Middle frontal gyrus (tissue), 1 donor: ENCODE data around the gene DBF4B.

ENCODE experiments used
- DNase-seq: peaks from one replicate; pipeline ENCODE4 v3.0.0-alpha.2; 2015; ENCODE audit warnings: low spot score; ENCODE audit errors: extremely low spot score

Gene DBF4B

DNA sequence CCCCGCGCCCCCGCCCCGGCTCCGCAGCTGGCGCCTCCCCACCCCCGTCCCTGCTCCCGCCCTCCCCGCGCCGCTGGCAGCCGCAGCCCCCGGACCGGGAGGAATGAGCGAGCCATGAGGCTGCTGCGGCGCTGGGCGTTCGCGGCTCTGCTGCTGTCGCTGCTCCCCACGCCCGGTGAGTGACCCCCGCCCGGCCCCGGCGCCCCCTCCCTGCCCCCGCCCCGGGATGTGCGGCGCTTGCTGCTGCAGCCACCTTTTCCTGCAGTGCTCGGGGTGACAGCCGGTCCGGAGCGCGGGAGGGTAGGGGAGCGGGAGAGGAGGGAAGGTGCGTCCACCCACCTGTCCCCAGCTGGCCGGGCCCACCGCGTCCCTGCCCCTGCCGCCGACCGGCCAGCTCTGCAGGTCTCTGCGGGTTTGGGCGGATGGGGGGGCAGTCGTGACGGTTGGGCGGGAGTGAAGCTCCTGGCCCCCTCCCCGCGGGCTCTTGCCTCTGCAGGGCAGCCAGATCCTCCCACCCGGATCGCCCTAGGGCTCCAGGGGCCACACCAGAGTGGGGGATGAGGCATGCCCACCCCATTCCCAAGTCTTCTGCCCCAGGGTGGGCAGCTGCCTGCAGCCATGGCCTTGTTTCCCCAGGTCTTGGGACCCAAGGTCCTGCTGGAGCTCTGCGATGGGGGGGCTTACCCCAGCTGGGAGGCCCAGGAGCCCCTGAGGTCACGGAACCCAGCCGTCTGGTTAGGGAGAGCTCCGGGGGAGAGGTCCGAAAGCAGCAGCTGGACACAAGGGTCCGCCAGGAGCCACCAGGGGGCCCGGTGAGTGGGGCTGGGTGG, 50.8 kb downstream of the DBF4B start:
- DNase-seq: no peak

- no peak for DNase-seq
These were observed 51.4 kb downstream of the DBF4B start for GRCh38 chr17:44759916-44760243.

- no peak for DNase-seq
These were observed 52.2 kb downstream of the DBF4B start for GRCh38 chr17:44760474-44761308.

DNA sequence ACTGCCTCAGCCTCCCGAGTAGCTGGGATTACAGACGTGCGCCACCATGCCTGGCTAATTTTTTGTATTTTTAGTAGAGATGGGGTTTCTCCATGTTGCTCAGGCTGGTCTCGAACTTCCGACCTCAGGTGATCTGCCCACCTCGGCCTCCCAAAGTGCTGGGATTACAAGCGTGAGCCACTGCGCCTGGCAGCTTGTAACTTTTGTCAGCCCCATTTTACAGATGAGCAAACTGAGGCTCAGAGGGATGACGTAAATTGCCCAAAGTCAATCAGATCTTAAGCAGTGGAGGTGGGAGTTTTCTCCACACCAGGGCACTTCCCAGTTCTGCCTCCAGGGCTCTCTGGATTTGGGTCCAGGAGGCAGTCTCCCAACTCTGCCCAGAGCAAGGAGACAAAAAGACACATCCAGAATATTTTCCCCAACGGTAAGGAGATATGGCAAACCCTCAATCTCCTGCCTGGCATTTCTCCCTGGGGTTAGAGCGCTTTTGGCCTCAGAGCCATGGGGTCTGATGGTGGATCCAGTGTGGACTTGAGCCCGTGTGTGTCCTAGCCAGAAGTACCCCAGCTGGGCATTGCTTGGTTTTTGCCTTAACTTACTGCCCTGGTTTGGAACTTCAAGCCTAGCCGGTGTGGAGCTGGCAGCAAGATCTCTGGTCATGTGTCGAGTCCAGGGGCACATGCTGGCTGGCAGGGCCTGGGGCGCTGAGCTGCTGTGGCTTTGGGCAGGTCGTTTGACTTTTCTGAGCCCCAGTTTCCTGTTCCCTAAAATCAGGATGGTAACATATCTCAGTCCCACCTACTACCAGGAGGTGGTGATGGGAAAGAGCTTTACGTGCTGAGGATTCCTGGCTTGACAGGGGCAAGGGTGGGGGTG, 53.7 kb downstream of the DBF4B start:
- no peak for DNase-seq

- no peak for DNase-seq
These were observed 54.7 kb downstream of the DBF4B start for GRCh38 chr17:44763170-44763569.

GRCh38 chr17:44765965-44766364, 57.5 kb downstream of the DBF4B start:
- no peak for DNase-seq

DNA sequence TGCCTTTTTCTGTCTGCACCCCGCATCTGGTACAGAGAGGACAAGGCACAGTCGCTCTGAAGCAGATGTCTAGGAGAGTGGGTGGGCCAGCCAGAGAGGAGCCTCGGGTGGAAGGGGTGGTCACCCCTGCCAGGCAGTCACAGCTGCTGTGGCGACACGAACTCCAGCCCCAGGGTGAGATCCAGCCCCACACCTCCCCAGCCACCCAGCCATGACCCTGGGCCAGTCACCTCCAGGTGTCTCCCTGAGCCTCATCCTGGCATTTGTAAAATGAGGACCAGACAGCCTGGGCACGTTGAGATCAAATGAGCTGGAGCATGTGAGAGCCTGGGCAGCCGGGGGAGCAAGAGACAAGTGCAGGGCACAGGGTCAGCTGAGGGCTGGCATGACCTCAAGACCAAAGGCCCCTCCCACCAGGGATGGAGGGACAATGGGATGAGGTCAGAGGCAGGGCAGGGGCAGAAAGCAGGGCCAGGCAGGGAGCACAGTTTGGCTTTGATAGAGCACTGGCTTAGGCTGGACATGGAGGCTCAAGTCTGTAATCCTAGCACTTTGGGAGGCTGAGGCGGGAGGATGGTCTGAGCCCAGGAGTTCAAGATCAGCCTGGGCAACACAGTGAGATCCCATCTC, 58.1 kb downstream of the DBF4B start:
- no peak for DNase-seq

DNA sequence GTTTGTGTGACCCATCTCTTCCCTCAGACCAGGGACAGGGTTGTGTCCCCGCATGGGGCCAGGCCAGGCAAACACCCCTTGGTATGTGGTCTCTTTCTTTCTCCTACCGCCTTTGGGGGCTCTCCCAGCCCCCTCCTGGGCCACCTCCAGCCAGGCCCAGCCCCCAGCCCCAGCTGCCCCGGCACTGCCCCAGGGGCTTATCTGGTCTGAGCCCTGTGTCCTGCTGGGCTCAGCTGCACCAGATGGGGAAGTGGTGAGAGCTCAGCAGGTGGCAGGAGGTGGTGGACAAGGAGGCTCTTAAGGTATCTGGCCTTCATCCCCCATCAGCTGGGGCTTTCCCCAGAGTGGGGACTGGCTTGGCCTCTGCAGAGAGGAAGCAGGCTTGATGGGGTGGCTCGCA, 59.0 kb downstream of the DBF4B start:
- DNase-seq: no peak

- DNase-seq: no peak
These were observed 60.2 kb downstream of the DBF4B start for GRCh38 chr17:44768505-44769142.

DNA sequence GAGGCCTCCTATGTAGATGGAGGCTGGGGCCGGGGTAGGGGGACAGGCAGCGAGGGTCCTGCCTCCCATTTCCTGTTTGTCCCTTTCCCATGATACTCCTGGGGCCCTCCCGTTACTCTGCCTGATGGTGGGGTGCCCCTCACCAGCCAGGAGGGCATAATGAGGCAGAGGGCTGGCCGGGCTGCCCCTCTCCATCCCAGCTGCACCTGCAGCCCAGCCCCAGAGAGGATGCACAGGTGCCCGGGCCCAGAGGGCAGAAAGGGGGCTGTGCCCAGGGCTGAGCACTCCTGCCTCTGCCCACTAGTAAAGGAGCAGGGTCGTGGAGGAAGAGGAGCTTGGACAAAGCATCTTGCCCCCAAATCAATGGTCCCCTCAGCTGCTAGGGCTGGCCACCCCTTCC, 60.8 kb downstream of the DBF4B start:
- no peak for DNase-seq

DNA sequence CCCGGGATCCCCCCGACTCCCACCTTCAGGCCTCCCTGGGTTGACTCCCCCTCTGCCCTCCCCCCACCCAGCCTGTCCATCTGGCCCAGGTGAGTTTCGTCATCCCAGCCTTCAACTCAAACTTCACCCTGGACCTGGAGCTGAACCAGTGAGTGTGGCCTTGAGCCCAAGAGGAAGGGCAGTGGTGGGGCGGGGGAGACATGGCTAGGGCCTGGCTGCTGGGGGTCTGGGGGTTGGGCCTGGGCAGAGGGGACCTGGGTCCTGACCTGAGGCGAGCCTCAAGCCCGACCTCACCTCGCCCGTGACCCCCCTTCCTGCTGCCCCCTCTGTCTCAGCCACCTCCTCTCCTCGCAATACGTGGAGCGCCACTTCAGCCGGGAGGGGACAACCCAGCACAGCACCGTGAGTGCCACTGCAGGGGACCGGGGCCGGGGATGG, 61.2 kb downstream of the DBF4B start:
- DNase-seq: no peak

DNA sequence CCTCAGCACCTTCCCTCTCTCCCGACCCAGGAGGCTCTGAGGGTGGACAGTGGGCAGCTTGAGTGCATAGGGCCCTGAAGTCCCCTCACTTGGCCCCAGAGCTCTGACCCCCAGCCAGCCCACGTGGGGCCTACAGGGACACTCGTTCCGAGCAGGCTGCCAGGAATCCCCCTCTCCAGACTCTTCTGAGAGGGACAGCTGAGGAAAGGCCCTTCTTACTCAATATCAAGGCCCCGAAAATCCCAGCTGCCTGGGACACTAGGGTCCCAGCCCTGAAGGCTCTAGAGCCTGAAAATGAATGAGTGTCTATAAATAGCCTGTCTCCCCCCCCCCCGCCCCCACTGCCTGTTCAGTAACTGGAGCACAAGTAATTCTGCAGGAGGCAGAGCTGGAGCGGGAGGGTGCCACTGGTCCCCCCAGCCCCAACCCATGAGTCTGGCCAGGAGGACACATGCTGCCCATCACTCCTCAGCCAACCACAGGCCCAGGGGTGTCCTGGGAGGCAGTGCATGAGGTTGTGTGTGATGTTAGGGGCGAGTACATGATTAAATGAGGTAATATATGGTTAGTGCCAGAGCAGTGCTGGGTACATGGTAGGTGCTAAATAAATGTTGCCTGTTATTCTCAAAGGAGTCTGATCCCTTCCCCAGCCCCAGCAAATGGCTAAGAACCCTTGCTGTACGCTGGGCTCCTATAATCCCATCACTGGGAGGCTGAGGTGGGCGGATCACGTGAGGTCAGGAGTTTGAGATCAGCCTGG, 61.9 kb downstream of the DBF4B start:
- DNase-seq: no peak

GRCh38 chr17:44772308-44773045, 64.0 kb downstream of the DBF4B start:
- no peak for DNase-seq

DNA sequence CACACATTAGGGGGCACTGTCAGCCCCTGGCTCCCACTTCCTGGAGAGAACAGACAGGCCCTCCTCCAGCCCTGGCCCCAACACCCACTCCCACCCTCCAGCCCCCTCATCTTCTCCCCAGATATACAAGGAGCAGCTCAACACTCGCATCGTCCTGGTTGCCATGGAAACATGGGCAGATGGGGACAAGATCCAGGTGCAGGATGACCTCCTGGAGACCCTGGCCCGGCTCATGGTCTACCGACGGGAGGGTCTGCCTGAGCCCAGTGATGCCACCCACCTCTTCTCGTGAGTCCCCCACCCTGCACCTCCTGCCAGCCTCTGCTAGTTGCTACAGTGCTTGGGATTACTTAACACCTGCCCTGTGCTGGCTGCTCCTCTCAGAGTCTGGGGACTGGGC, 64.7 kb downstream of the DBF4B start:
- no peak for DNase-seq

GRCh38 chr17:44774271-44775135, 66.0 kb downstream of the DBF4B start:
- DNase-seq: peak; percentile 77

- DNase-seq: peak; percentile 75
These were observed 66.8 kb downstream of the DBF4B start for GRCh38 chr17:44775136-44775837.

DNA sequence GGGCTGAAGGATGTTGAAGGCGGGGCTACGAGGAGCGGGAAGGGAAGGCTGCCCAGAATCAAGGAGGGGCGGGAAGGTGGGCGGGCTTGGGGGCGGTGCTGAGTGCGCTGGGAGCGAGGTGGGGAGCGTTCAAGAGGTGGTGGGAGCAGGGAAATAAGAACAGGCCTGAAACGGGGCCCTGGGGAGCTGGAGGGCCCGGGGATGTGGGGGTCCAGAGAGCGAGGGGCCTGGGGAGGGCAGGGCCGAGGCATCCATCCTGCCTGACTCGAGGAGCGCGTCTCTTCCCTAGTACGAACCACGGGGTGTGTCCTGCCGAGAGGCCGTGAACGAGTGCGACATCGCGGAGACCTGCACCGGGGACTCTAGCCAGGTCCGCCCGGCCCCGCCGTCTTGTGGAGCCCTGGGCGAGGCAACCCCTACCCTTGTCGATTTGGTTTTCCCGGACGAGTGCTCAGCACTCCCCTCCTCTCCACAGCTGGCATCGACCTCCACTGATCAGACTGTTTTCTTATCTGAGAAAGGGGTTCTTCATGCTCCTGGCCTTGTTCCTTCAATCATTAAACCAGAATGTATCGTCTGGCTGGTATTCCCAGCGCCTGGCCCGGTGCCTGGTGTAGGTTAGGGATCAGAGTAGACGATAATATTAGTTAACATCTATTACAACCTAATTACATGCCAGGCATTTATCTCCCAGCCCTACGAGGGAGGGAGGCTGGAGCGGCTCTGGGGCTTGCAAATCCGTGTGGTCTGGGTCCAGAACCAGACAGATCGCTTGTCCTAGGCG, 67.6 kb downstream of the DBF4B start:
- DNase-seq: no peak
